Measurements from ENCODE around the gene PSME1.

DNA sequence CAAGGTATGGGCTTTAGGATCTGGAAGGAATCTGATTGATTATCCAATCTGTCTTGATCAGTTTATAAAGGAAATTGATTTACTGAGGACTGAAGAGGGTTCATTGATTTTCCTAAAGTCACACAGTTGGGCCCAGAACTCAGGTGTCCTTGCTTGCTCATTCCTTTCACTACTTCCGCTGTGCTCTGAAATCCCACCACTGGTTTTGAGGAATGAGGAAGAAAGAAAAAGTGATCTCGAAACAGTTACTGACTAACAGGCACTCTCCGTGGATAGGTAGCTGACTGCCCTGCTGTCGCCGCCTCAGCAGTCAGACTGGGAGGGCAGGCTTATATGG lies 5.6 kb upstream of the PSME1 start, which contains the start of gene FITM1:
- TF ChIP-seq, protein P1, sequence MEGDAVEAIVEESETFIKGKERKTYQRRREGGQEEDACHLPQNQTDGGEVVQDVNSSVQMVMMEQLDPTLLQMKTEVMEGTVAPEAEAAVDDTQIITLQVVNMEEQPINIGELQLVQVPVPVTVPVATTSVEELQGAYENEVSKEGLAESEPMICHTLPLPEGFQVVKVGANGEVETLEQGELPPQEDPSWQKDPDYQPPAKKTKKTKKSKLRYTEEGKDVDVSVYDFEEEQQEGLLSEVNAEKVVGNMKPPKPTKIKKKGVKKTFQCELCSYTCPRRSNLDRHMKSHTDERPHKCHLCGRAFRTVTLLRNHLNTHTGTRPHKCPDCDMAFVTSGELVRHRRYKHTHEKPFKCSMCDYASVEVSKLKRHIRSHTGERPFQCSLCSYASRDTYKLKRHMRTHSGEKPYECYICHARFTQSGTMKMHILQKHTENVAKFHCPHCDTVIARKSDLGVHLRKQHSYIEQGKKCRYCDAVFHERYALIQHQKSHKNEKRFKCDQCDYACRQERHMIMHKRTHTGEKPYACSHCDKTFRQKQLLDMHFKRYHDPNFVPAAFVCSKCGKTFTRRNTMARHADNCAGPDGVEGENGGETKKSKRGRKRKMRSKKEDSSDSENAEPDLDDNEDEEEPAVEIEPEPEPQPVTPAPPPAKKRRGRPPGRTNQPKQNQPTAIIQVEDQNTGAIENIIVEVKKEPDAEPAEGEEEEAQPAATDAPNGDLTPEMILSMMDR (conservative IDR thresholded peaks at IDR 0.05 in 1 of 2, IDR thresholded peaks at IDR 0.05 in 1 of 2; ENCODE audit: low read depth in 1 of 2, low read length in 2 of 2): no peak
- no peak for TF ChIP-seq EZH2 (IDR thresholded peaks at IDR 0.05; ENCODE audit: low read length, missing control alignments)

Measured in fibroblast of lung (primary cell).